NCI-H2107 treated with DMSO at 0.1 percent for 48 hours (cell line): ENCODE results near the gene ACTR8.
"Not testable (repeated sequence)": the region's sequence is repeated elsewhere in the genome, so short reads cannot be mapped to it uniquely, and the experiment has no call there.

Experiments
- DNase-seq: peaks from one replicate; lab custom pipeline; 2025; ENCODE audit not compliant: unreplicated experiment; lab: John Stamatoyannopoulos, UW

ACTR8 gene

GRCh38 chr3:53881691-53882593 is at the start of gene ACTR8:
Gene ACTR8 (minus strand): TSS chr3:53882152. CDS start chr3:53882101, 51 bp downstream.
- peak; percentile 8 for DNase-seq

GRCh38 chr3:53927208-53927872 is 45.4 kb upstream of the ACTR8 start:
- DNase-seq = not testable (repeated sequence)

- peak; percentile 7 for DNase-seq
Measured at GRCh38 chr3:53921296-53921695, 39.3 kb upstream of the ACTR8 start.

- no peak for DNase-seq
Measured at GRCh38 chr3:53919741-53920140, 37.8 kb upstream of the ACTR8 start.

- DNase-seq = no peak
Measured at GRCh38 chr3:53913401-53913800, 31.4 kb upstream of the ACTR8 start.

GRCh38 chr3:53902711-53903110 is 20.8 kb upstream of the ACTR8 start:
- DNase-seq = no peak

- no peak for DNase-seq
Measured at GRCh38 chr3:53902067-53902466, 20.1 kb upstream of the ACTR8 start.

- no peak for DNase-seq
Measured at GRCh38 chr3:53900666-53901331, 18.8 kb upstream of the ACTR8 start.

- no peak for DNase-seq
Measured at GRCh38 chr3:53899750-53900149, 17.8 kb upstream of the ACTR8 start.

GRCh38 chr3:53892286-53892637 is 10.3 kb upstream of the ACTR8 start:
- DNase-seq = no peak

GRCh38 chr3:53891497-53892285 is 9.7 kb upstream of the ACTR8 start, which contains the start of gene SELENOK:
Gene SELENOK (minus strand): TSS chr3:53891859.
- peak; percentile 87 for DNase-seq

GRCh38 chr3:53890726-53891475 is 8.9 kb upstream of the ACTR8 start:
- no peak for DNase-seq

- DNase-seq = no peak
Measured at GRCh38 chr3:53888232-53888631, 6.3 kb upstream of the ACTR8 start.

GRCh38 chr3:53887446-53887845 is 5.5 kb upstream of the ACTR8 start:
- DNase-seq = no peak

GRCh38 chr3:53885239-53885638 is 3.3 kb upstream of the ACTR8 start:
- DNase-seq = no peak

- DNase-seq = no peak
Measured at GRCh38 chr3:53884623-53885022, 2.7 kb upstream of the ACTR8 start.

GRCh38 chr3:53883008-53883407 is 1.1 kb upstream of the ACTR8 start:
- DNase-seq = no peak

- DNase-seq = no peak
Measured at GRCh38 chr3:53880396-53881345, 1.3 kb downstream of the ACTR8 start.
